K562 (cell line): ENCODE measurements around the gene ZNF641. TPM values are rescaled to one million over a fixed set of nuclear protein-coding genes. Genes with fewer than 3 reads are reported as not detected.

Source experiments
- ATAC-seq: fragments of 200-7000 bp; cut with Tn5 transposase; 3 replicates; pipeline ENCODE4 v1.9.1; 2020; ENCODE audit warnings: moderate library complexity
- BruUV-seq: library from RNA; stranded (reverse); fragments of 400-500 nt; replicated peaks from 2 replicates; lab custom pipeline; 2021; lab: Mats Ljungman, UMichigan
- CTCF ChIA-PET: fragments of 300-600 bp; formaldehyde crosslinking; extraction: SDS; loops from one replicate; lab custom pipeline; 2021; ENCODE audit warnings: low intra/inter-chr PET ratio; lab: Yijun Ruan, JAX
- POLR2A ChIA-PET: fragments of 300-600, 350-650 bp; sonication (Branson Sonifier 250); formaldehyde crosslinking; extraction: SDS; loops from one replicate; lab custom pipeline; 2021; ENCODE audit warnings: antibody characterized with exemption, inconsistent platforms; lab: Yijun Ruan, JAX
- DNase-seq, 4 experiments: peaks; one replicate each; pipeline versions ENCODE4 v3.0.0 to v3.0.0-alpha.2; 2011 to 2018; ENCODE audit warnings: low spot score in 3 of 4, mixed read lengths in 3 of 4; ENCODE audit errors: extremely low read depth in 1 of 4
- FAIRE-seq: peaks from 2 replicates; lab custom pipeline; 2011; peaks lifted over from hg19 to GRCh38; lab: Jason Lieb, UNC
- H2AFZ ChIP-seq: 2 replicates; pipeline ENCODE4 v1.6.0; 2011; ENCODE audit warnings: low read depth, low read length, control low read depth, inconsistent platforms
- H3K27ac ChIP-seq: fragments of 200-600 bp; 3 replicates; pipeline ENCODE4 v1.8.0; 2011; ENCODE audit warnings: low read depth, mild to moderate bottlenecking, control low read depth, inconsistent platforms, low read length, moderate library complexity, mixed read lengths; ENCODE audit errors: extremely low read depth
- H3K27me3 ChIP-seq, 2 experiments: fragments of 300-600 bp in 1 of 2; 2 replicates in 1 of 2; 3 replicates in 1 of 2; pipeline versions ENCODE4 v1.6.0 to v1.8.0; 2011; ENCODE audit warnings: inconsistent platforms in 2 of 2, low read length in 2 of 2, mild to moderate bottlenecking in 1 of 2, mixed read lengths in 1 of 2, moderate library complexity in 1 of 2; ENCODE audit not compliant: control insufficient read depth in 2 of 2, insufficient read depth in 2 of 2
- H3K36me3 ChIP-seq: fragments of 300-600 bp; 3 replicates; pipeline ENCODE4 v1.8.0; 2011; ENCODE audit warnings: mild to moderate bottlenecking, low read length, inconsistent platforms; ENCODE audit not compliant: control insufficient read depth, insufficient read depth
- H3K4me1 ChIP-seq, 2 experiments: fragments of 200-600 bp in 1 of 2; replicated peaks in 1 of 2; 2 replicates in 1 of 2; 3 replicates in 1 of 2; pipeline versions ENCODE4 v1.5.1 to v1.8.0; 2011; ENCODE audit warnings: inconsistent platforms in 2 of 2, low read length in 2 of 2, mild to moderate bottlenecking in 1 of 2, mixed read lengths in 1 of 2, moderate library complexity in 1 of 2; ENCODE audit not compliant: control insufficient read depth in 2 of 2, insufficient read depth in 2 of 2
- H3K4me2 ChIP-seq: 2 replicates; pipeline ENCODE4 v1.6.1; 2011; ENCODE audit warnings: low read length, control low read depth, inconsistent platforms, mixed read lengths; ENCODE audit not compliant: insufficient read depth
- H3K4me3 ChIP-seq: fragments of 200-600 bp; sonication (generic), shearing (Covaris generic); 2 replicates; pipeline ENCODE4 v1.5.1; 2016; ENCODE audit warnings: control low read depth, inconsistent platforms
- H3K79me2 ChIP-seq: fragments of 200-600 bp; 3 replicates; pipeline ENCODE4 v1.8.0; 2011; ENCODE audit warnings: low read length, inconsistent platforms; ENCODE audit not compliant: control insufficient read depth, insufficient read depth
- H3K9ac ChIP-seq, 2 experiments: 2 replicates each; pipeline versions ENCODE4 v1.6.0 to v1.6.1; 2011; ENCODE audit warnings: low read depth in 2 of 2, low read length in 2 of 2, control low read depth in 1 of 2, inconsistent platforms in 1 of 2, mild to moderate bottlenecking in 1 of 2, mixed read lengths in 1 of 2; ENCODE audit not compliant: insufficient read depth in 1 of 2
- H3K9me1 ChIP-seq: one replicate; pipeline ENCODE4 v1.6.0; 2011; ENCODE audit warnings: inconsistent platforms, mild to moderate bottlenecking, low read length, moderate library complexity; ENCODE audit not compliant: control insufficient read depth, insufficient read depth
- H3K9me3 ChIP-seq: replicated peaks from 2 replicates; pipeline ENCODE4 v1.5.1; 2011; ENCODE audit warnings: low read depth, low read length, inconsistent platforms; ENCODE audit not compliant: control insufficient read depth, insufficient read depth
- H4K20me1 ChIP-seq: replicated peaks from 2 replicates; pipeline ENCODE4 v1.6.1; 2011; ENCODE audit warnings: low read length, inconsistent platforms, mixed read lengths; ENCODE audit not compliant: control insufficient read depth, insufficient read depth
- CAMTA2 ChIP-seq: fragments of 250-450 bp; sonication (Bioruptor Pico); conservative IDR thresholded peaks from 2 replicates; pipeline ENCODE4 v1.5.1; 2022
- CBX3 ChIP-seq, 2 experiments: IDR thresholded peaks; 1 replicate in 1 of 2; 2 replicates in 1 of 2; pipeline ENCODE4 v1.6.1; 2012; ENCODE audit warnings: inconsistent platforms in 2 of 2, low read length in 2 of 2, borderline replicate concordance in 1 of 2, control low read depth in 1 of 2
- CHD2 ChIP-seq: IDR thresholded peaks from 2 replicates; pipeline ENCODE4 v1.6.1; 2011; ENCODE audit warnings: low read depth, low read length
- JUND ChIP-seq, 2 experiments: IDR thresholded peaks; 2 replicates in 1 of 2; 3 replicates in 1 of 2; pipeline ENCODE4 v1.6.1; 2011; ENCODE audit warnings: borderline replicate concordance in 2 of 2, low read depth in 2 of 2, low read length in 2 of 2, improper control_type of control experiment in 1 of 2, missing biosample characterization in 1 of 2, missing genetic modification characterization in 1 of 2, missing genetic modification reagents in 1 of 2
- KAT8 ChIP-seq: fragments of 450-650 bp; IDR thresholded peaks from 2 replicates; pipeline ENCODE4 v1.6.1; 2016; ENCODE audit warnings: low read depth, mild to moderate bottlenecking
- SMARCC2 ChIP-seq: fragments of 450-650 bp; IDR thresholded peaks from 2 replicates; pipeline ENCODE4 v1.6.1; 2017; ENCODE audit warnings: antibody characterized with exemption, moderate library complexity, mild to moderate bottlenecking, low read depth
- SOX6 ChIP-seq: fragments of 450-650 bp; IDR thresholded peaks from 2 replicates; pipeline ENCODE4 v1.6.1; 2014; ENCODE audit warnings: mild to moderate bottlenecking
- WGBS: fragments of 100-300 bp; shearing (Covaris generic); methylation state at CpG from one replicate; pipeline ENCODE4 v1.1.6; 2016; ENCODE audit warnings: low coverage, mixed read lengths; ENCODE audit not compliant: insufficient coverage; ENCODE audit errors: missing lambda C conversion rate; 5-methylcytosine and 5-hydroxymethylcytosine counted together
- in situ Hi-C: fragments of 300-500 bp; cut with MboI; formaldehyde crosslinking; loops from 4 replicates; pipeline ENCODE4 v1.15.0; 2018; ENCODE audit warnings: inconsistent platforms, mixed read lengths
- intact Hi-C: fragments of 100-400 bp; cut with micrococcal nuclease; formaldehyde crosslinking; loops from 2 replicates; pipeline ENCODE4 v1.14.2; 2022
- polyA plus RNA-seq, 8 experiments: library from polyadenylated mRNA; depleted of rRNA in 4 of 8; stranded (reverse) in 5 of 8; unstranded in 3 of 8; fragments of >200 nt; fragmentation: Nextera tagmentation in 2 of 8; fragmentation: Illumina TruSeq in 1 of 8; extraction: Ambion mirVana in 2 of 8; extraction: Trizol in 1 of 8; gene quantifications; 2 replicates each; pipeline versions ENCODE4 v1.2.1 to v1.2.3, GENCODE V29; 2011 to 2014; ENCODE audit warnings: inconsistent platforms in 1 of 8, missing spikeins in 1 of 8
- total RNA-seq, 7 experiments: library from RNA; depleted of rRNA in 6 of 7; stranded (reverse); fragments of >200 nt in 6 of 7; fragmentation: Illumina TruSeq in 2 of 7; extraction: Trizol in 2 of 7; gene quantifications; 2 replicates each; pipeline versions ENCODE4 v1.2.1 to v1.2.3, GENCODE V29; 2011 to 2021; ENCODE audit warnings: low replicate concordance in 1 of 7
- TF ChIP-seq, protein P1 (sequence below): fragments of 250-450 bp; sonication (Bioruptor Pico); IDR thresholded peaks from 2 replicates; pipeline ENCODE4 v1.8.0; 2021; ENCODE audit warnings: moderate library complexity, mild to moderate bottlenecking, inconsistent platforms

ZNF641 gene
- total and polyA plus RNA-seq, 9 of the 15 experiments (the other 6 are each of a cell fraction or from before 2014, with no cell fraction given) = 2.5 to 15.6 (median 9.2) TPM

- no peaks in the 10 kb centered on the region for H3K9me1 ChIP-seq
- H3K9me3 ChIP-seq = no peaks in the 10 kb centered on the region
- ATAC-seq (no peak), DNase-seq (no peak), FAIRE-seq (no peak)
- H3K27ac ChIP-seq = no peak overlapping the region
- H3K4me1 ChIP-seq = peaks cover 0 to 10% of the 10 kb centered on the region in 2 experiments; a peak in 3 of 5 replicates
- BruUV-seq = no TSS peak
- intact Hi-C loops (no loop called here), in situ Hi-C loops (no loop called here)
- no peaks in the 10 kb centered on the region for H3K79me2 ChIP-seq
- H2AFZ ChIP-seq = no peak overlapping the region
- H3K27me3 ChIP-seq = no peaks in the 10 kb centered on the region
- H3K36me3 ChIP-seq = no peaks in the 10 kb centered on the region
- WGBS = 6% methylated on average over 2 of the region's 2 CpGs
- no peak for TF ChIP-seq KAT8
- TF ChIP-seq, protein P1, sequence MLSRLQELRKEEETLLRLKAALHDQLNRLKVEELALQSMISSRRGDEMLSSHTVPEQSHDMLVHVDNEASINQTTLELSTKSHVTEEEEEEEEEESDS (CRISPR knock-in tag) = no peak
- TF ChIP-seq SMARCC2 = no peak
- no peak for TF ChIP-seq SOX6
- no peak for TF ChIP-seq CBX3 (IDR thresholded peaks at IDR 0.05; ENCODE audit: borderline replicate concordance in 1 of 2, low read length in 2 of 2)
- TF ChIP-seq CAMTA2 (CRISPR knock-in tag) = no peak
- TF ChIP-seq JUND (IDR thresholded peaks at IDR 0.05; ENCODE audit: borderline replicate concordance, low read depth, low read length) = no peak
- no peak for TF ChIP-seq JUND (tag; IDR thresholded peaks at IDR 0.05; ENCODE audit: borderline replicate concordance, low read depth, low read length)
- no peak for TF ChIP-seq CHD2
- no peaks in the 10 kb centered on the region for H4K20me1 ChIP-seq
- H3K4me3 ChIP-seq = no peak overlapping the region
- no peak overlapping the region for H3K4me2 ChIP-seq
- no peak overlapping the region for H3K9ac ChIP-seq
- ChIA-PET POLR2A (interaction anchor here (0.7 kb wide), 1 partner anchor 104 kb away, joined by 5 read pairs; no protein-coding TSS in a partner anchor), CTCF (interaction anchor here (0.6 kb wide), 1 partner anchor 61 kb away, joined by 3 read pairs; no protein-coding TSS in a partner anchor)
Observed at GRCh38 chr12:48302161-48302911, 48.4 kb downstream of the ZNF641 start.
